ENCODE results near the gene DMAP1. TPM values are rescaled to one million over a fixed set of nuclear protein-coding genes. Genes with fewer than 3 reads are reported as not detected.

The DMAP1 gene
- total RNA-seq, 1 experiment from 2014 or later, result 37.3 TPM

GRCh38 chr1:44246806-44247205 is 33.5 kb downstream of the DMAP1 start:
- Histone ChIP-seq H3K4me3 (ENCODE audit: low read depth, low read length, poor library complexity, severe bottlenecking) (no peak overlapping the region), H3K27ac (ENCODE audit: low read depth, low read length, poor library complexity, severe bottlenecking) (no peak overlapping the region), H3K4me1 (ENCODE audit: insufficient read depth, low read length, poor library complexity, severe bottlenecking) (peaks cover 18% of the 10 kb centered on the region), H3K27me3 (replicated peaks; ENCODE audit: insufficient read depth, low read depth, low read length, poor library complexity) (no peaks in the 10 kb centered on the region), H3K9me3 (ENCODE audit: low read depth, low read length, poor library complexity, severe bottlenecking) (no peaks in the 10 kb centered on the region), H3K36me3 (ENCODE audit: insufficient read depth, low read length, poor library complexity, severe bottlenecking) (peaks cover 8% of the 10 kb centered on the region)
- CTCF ChIA-PET, result no interaction called here
- BruUV-seq (replicated peaks), result no TSS peak
- intact Hi-C loops (cut with micrococcal nuclease; ENCODE audit: unreplicated experiment), result no loop called here
- POLR2A ChIA-PET (ENCODE audit: low non-redundant PET), result no interaction called here
- TF ChIP-seq CTCF (conservative IDR thresholded peaks at IDR 0.05; ENCODE audit: low read depth, low read length) (no peak), EZH2 (IDR thresholded peaks at IDR 0.05; ENCODE audit: borderline replicate concordance, low read depth, low read length, poor library complexity, severe bottlenecking) (no peak)
- no peak for DNase-seq (ENCODE audit: low spot score)

GRCh38 chr1:44249543-44249942 is 36.3 kb downstream of the DMAP1 start:
- Histone ChIP-seq H3K4me3 (ENCODE audit: low read depth, low read length, poor library complexity, severe bottlenecking) (no peak overlapping the region), H3K27ac (ENCODE audit: low read depth, low read length, poor library complexity, severe bottlenecking) (no peak overlapping the region), H3K27me3 (replicated peaks; ENCODE audit: insufficient read depth, low read depth, low read length, poor library complexity) (no peaks in the 10 kb centered on the region), H3K9me3 (ENCODE audit: low read depth, low read length, poor library complexity, severe bottlenecking) (no peaks in the 10 kb centered on the region), H3K4me1 (ENCODE audit: insufficient read depth, low read length, poor library complexity, severe bottlenecking) (no peaks in the 10 kb centered on the region), H3K36me3 (ENCODE audit: insufficient read depth, low read length, poor library complexity, severe bottlenecking) (peaks cover 4% of the 10 kb centered on the region)
- CTCF ChIA-PET, result no interaction called here
- TF ChIP-seq EZH2 (IDR thresholded peaks at IDR 0.05; ENCODE audit: borderline replicate concordance, low read depth, low read length, poor library complexity, severe bottlenecking) (no peak), CTCF (conservative IDR thresholded peaks at IDR 0.05; ENCODE audit: low read depth, low read length) (no peak)
- BruUV-seq (replicated peaks), result no TSS peak
- no peak for DNase-seq (ENCODE audit: low spot score)
- POLR2A ChIA-PET (ENCODE audit: low non-redundant PET), result no interaction called here
- intact Hi-C loops (cut with micrococcal nuclease; ENCODE audit: unreplicated experiment), result no loop called here

- intact Hi-C loops (cut with micrococcal nuclease; ENCODE audit: unreplicated experiment), result no loop called here
- CTCF ChIA-PET, result no interaction called here
- Histone ChIP-seq H3K4me3 (ENCODE audit: low read depth, low read length, poor library complexity, severe bottlenecking) (no peak overlapping the region), H3K4me1 (ENCODE audit: insufficient read depth, low read length, poor library complexity, severe bottlenecking) (no peaks in the 10 kb centered on the region), H3K9me3 (ENCODE audit: low read depth, low read length, poor library complexity, severe bottlenecking) (no peaks in the 10 kb centered on the region), H3K27me3 (replicated peaks; ENCODE audit: insufficient read depth, low read depth, low read length, poor library complexity) (no peaks in the 10 kb centered on the region), H3K27ac (ENCODE audit: low read depth, low read length, poor library complexity, severe bottlenecking) (no peak overlapping the region), H3K36me3 (ENCODE audit: insufficient read depth, low read length, poor library complexity, severe bottlenecking) (peaks cover 4% of the 10 kb centered on the region)
- POLR2A ChIA-PET (ENCODE audit: low non-redundant PET), result no interaction called here
- BruUV-seq (replicated peaks), result no TSS peak
- no peak for DNase-seq (ENCODE audit: low spot score)
- no peak for TF ChIP-seq EZH2 (IDR thresholded peaks at IDR 0.05; ENCODE audit: borderline replicate concordance, low read depth, low read length, poor library complexity, severe bottlenecking)
- no peak for TF ChIP-seq CTCF (conservative IDR thresholded peaks at IDR 0.05; ENCODE audit: low read depth, low read length)
These were observed 37.0 kb downstream of the DMAP1 start for GRCh38 chr1:44250068-44250781.

Measured in A673 (cell line).